Endothelial cell of umbilical vein (primary cell): ENCODE measurements around the gene RGS10. TPM values are rescaled to one million over a fixed set of nuclear protein-coding genes. Genes with fewer than 3 reads are reported as not detected.

Experiments
- BruUV-seq: library from RNA; stranded (reverse); fragments of 400-500 nt; replicated peaks from 2 replicates; lab custom pipeline; 2021; lab: Mats Ljungman, UMichigan
- CTCF ChIA-PET: fragments of 300-600, 350-600 bp; sonication (Branson Sonifier 250); formaldehyde crosslinking; loops from one replicate; lab custom pipeline; 2021; ENCODE audit warnings: antibody characterized with exemption, inconsistent platforms; lab: Charles Lee
- POLR2A ChIA-PET: fragments of 300-600, 350-600 bp; sonication (Branson Sonifier 250); formaldehyde crosslinking; loops from one replicate; lab custom pipeline; 2021; ENCODE audit warnings: antibody characterized with exemption, inconsistent platforms; lab: Charles Lee
- DNase-seq: peaks from one replicate; pipeline ENCODE4 v3.0.0-alpha.2; 2011; ENCODE audit warnings: low read depth, low spot score
- FAIRE-seq: peaks from 2 replicates; lab custom pipeline; 2011; peaks lifted over from hg19 to GRCh38; lab: Jason Lieb, UNC
- H2AFZ ChIP-seq: 2 replicates; pipeline ENCODE4 v1.6.0; 2012; ENCODE audit warnings: low read depth, low read length, control low read depth, inconsistent platforms
- H3K27ac ChIP-seq: 2 replicates; pipeline ENCODE4 v1.5.1; 2011; ENCODE audit warnings: low read depth, mild to moderate bottlenecking, control low read depth, low read length, moderate library complexity; ENCODE audit not compliant: insufficient read depth
- H3K27me3 ChIP-seq, 2 experiments: 2 replicates each; pipeline versions ENCODE4 v1.6.0 to v1.6.1; 2011; ENCODE audit warnings: low read length in 2 of 2, mixed read lengths in 1 of 2; ENCODE audit not compliant: control insufficient read depth in 2 of 2, insufficient read depth in 2 of 2
- H3K36me3 ChIP-seq, 2 experiments: 2 replicates in 1 of 2; 3 replicates in 1 of 2; pipeline ENCODE4 v1.5.1; 2011; ENCODE audit warnings: low read length in 2 of 2, mild to moderate bottlenecking in 1 of 2, moderate library complexity in 1 of 2; ENCODE audit not compliant: control insufficient read depth in 2 of 2, insufficient read depth in 2 of 2; ENCODE audit errors: extremely low read depth in 1 of 2
- H3K4me1 ChIP-seq: 3 replicates; pipeline ENCODE4 v1.5.1; 2011; ENCODE audit warnings: mild to moderate bottlenecking, low read length; ENCODE audit not compliant: control insufficient read depth, insufficient read depth; ENCODE audit errors: extremely low read depth
- H3K4me2 ChIP-seq: 2 replicates; pipeline ENCODE4 v1.6.1; 2011; ENCODE audit warnings: low read length, control low read depth, mixed read lengths; ENCODE audit not compliant: insufficient read depth
- H3K4me3 ChIP-seq, 3 experiments: fragments of 200-600 bp in 1 of 3; sonication (generic), shearing (Covaris generic) in 1 of 3; replicated peaks in 1 of 3; 2 replicates each; pipeline ENCODE4 v1.5.1; 2011 to 2016; ENCODE audit warnings: control low read depth in 3 of 3, low read length in 3 of 3, mild to moderate bottlenecking in 2 of 3, inconsistent platforms in 1 of 3, low read depth in 1 of 3, moderate library complexity in 1 of 3; ENCODE audit not compliant: insufficient read depth in 1 of 3
- H3K79me2 ChIP-seq: 2 replicates; pipeline ENCODE4 v1.6.0; 2012; ENCODE audit warnings: low read length, inconsistent platforms; ENCODE audit not compliant: control insufficient read depth, insufficient read depth
- H3K9ac ChIP-seq: replicated peaks from 2 replicates; pipeline ENCODE3; 2011; ENCODE audit warnings: low read length, control low read depth; ENCODE audit not compliant: insufficient read depth; ENCODE audit errors: extremely low read depth
- H3K9me1 ChIP-seq: replicated peaks from 3 replicates; pipeline ENCODE4 v1.6.0; 2011; ENCODE audit warnings: mild to moderate bottlenecking, low read length; ENCODE audit not compliant: control insufficient read depth, insufficient read depth; ENCODE audit errors: extremely low read depth
- H3K9me3 ChIP-seq: replicated peaks from 2 replicates; pipeline ENCODE4 v1.5.1; 2012; ENCODE audit warnings: low read length, inconsistent platforms; ENCODE audit not compliant: control insufficient read depth, insufficient read depth
- H4K20me1 ChIP-seq: replicated peaks from 2 replicates; pipeline ENCODE3; 2011; ENCODE audit warnings: mild to moderate bottlenecking, low read length; ENCODE audit not compliant: control insufficient read depth, insufficient read depth; ENCODE audit errors: extremely low read depth
- CTCF ChIP-seq, 2 donors: IDR thresholded peaks; 1 replicate in 1 of 2; 2 replicates in 1 of 2; pipeline ENCODE4 v1.5.1; 2011; ENCODE audit warnings: low read length in 2 of 2, mild to moderate bottlenecking in 2 of 2, moderate library complexity in 2 of 2, control low read depth in 1 of 2, inconsistent platforms in 1 of 2, low read depth in 1 of 2; ENCODE audit not compliant: insufficient read depth in 1 of 2; ENCODE audit errors: extremely low read depth in 1 of 2
- EZH2 ChIP-seq: IDR thresholded peaks from 2 replicates; pipeline ENCODE4 v1.6.1; 2012; ENCODE audit warnings: borderline replicate concordance, low read depth, mild to moderate bottlenecking, moderate library complexity, low read length, inconsistent platforms; ENCODE audit not compliant: severe bottlenecking
- FOS ChIP-seq: IDR thresholded peaks from 2 replicates; pipeline ENCODE4 v1.6.1; 2011; ENCODE audit warnings: mild to moderate bottlenecking, low read length, moderate library complexity, borderline replicate concordance; ENCODE audit not compliant: insufficient read depth
- GATA2 ChIP-seq: IDR thresholded peaks from 2 replicates; pipeline ENCODE4 v1.7.0; 2011; ENCODE audit warnings: low read depth, mild to moderate bottlenecking, moderate library complexity, mixed read lengths, low read length; ENCODE audit not compliant: insufficient read length, insufficient read depth
- JUN ChIP-seq: IDR thresholded peaks from 2 replicates; pipeline ENCODE4 v1.6.1; 2011; ENCODE audit warnings: borderline replicate concordance, low read depth; ENCODE audit not compliant: insufficient read length, insufficient read depth
- MAX ChIP-seq: IDR thresholded peaks from 2 replicates; pipeline ENCODE4 v1.6.1; 2011; ENCODE audit not compliant: insufficient read depth, insufficient read length
- MYC ChIP-seq: IDR thresholded peaks from one replicate; pipeline ENCODE4 v1.6.1; 2011; ENCODE audit warnings: mild to moderate bottlenecking, low read depth, low read length
- POLR2AphosphoS5 ChIP-seq: IDR thresholded peaks from 2 replicates; pipeline ENCODE4 v1.6.1; 2012; ENCODE audit warnings: low read depth, mild to moderate bottlenecking, control low read depth, low read length, moderate library complexity; ENCODE audit not compliant: insufficient read depth
- dilution Hi-C: fragments of 300-500 bp; cut with MboI; formaldehyde crosslinking; loops from one replicate; pipeline ENCODE4 v1.15.0; 2019; ENCODE audit warnings: low sequenced_read_pairs; ENCODE audit not compliant: extremely low pct_ligation_motif_present
- intact Hi-C: fragments of 100-400 bp; cut with micrococcal nuclease; formaldehyde crosslinking; loops from one replicate; pipeline ENCODE4 v1.10.0; 2022
- polyA plus RNA-seq, 4 experiments: library from polyadenylated mRNA; depleted of rRNA in 3 of 4; stranded (reverse) in 3 of 4; unstranded in 1 of 4; fragments of >200 nt; gene quantifications; 2 replicates each; pipeline versions ENCODE4 v1.2.1 to v1.2.3, GENCODE V29; 2011 to 2012; ENCODE audit warnings: missing spikeins in 1 of 4
- total RNA-seq: library from RNA; stranded (reverse); gene quantifications from 2 replicates; pipeline ENCODE4 v1.2.3, GENCODE V29; 2021

RGS10 gene
- total and polyA plus RNA-seq, 2 donors (not counting 3 experiments of a cell fraction or from before 2014, with no cell fraction given) = 7.8 to 22.4 TPM

DNA sequence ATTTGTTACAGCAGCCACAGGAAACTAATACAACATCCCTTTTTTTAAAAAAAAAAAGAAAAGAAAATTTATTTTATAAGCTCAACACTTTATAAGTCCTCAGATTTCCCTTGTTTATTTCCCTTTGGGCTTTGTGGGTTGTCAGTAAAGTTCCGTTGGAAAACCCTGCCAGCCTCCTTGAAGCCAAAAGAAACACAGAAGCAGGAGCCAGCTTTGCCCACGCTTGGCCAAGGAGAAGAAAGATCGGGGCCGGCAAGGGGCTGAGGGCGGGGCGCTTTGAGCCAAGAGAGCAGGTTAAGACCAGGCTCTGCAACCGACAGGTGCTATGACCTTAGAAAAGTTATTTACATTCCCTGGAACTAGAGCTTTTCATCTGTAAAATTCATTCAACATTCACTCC is 72.7 kb downstream of the RGS10 start:
- ChIA-PET POLR2A (no interaction called here), CTCF (interaction anchor here (0.5 to 1.8 kb wide), 7 partner anchors 10 to 425 kb away, joined by 3 to 7 read pairs (median 5); partner anchors contain the start of gene TIAL1)
- intact Hi-C loops (no loop called here), dilution Hi-C loops (no loop called here)
- H3K9me1 ChIP-seq = no peaks in the 10 kb centered on the region
- H3K9me3 ChIP-seq = no peaks in the 10 kb centered on the region
- H3K79me2 ChIP-seq = no peaks in the 10 kb centered on the region
- H3K27me3 ChIP-seq = peaks cover 8 to 16% of the 10 kb centered on the region in 2 experiments
- BruUV-seq = no TSS peak
- TF ChIP-seq MYC = no peak
- no peak overlapping the region for H2AFZ ChIP-seq
- no peak overlapping the region for H3K4me3 ChIP-seq
- peak; percentile 11 for DNase-seq
- no peak overlapping the region for H3K4me2 ChIP-seq
- H3K36me3 ChIP-seq = no peaks in the 10 kb centered on the region
- no peaks in the 10 kb centered on the region for H3K4me1 ChIP-seq
- no peaks in the 10 kb centered on the region for H4K20me1 ChIP-seq
- FAIRE-seq = no peak
- H3K27ac ChIP-seq = no peak overlapping the region
- H3K9ac ChIP-seq = no peak overlapping the region

DNA sequence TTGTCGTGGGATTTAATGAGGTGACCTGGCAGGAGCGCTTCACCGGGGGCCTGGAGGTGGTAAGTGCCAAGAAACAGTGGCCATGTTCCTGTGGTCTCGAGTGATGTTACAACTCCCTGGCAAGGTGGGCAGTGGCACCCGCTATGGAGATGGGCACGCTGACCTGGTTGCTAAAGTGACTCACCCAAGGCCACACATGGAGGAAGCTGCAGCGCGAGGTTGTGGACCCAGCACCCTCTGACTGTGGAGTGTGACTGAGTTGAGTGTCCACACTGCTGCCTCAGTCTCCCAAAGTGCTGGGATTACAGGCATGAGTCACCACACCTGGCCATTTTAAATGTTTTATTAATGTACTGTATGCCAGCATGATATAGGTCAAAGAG is 73.2 kb downstream of the RGS10 start:
- Histone ChIP-seq H3K9me3 (no peaks in the 10 kb centered on the region), H3K4me1 (no peaks in the 10 kb centered on the region), H3K27ac (no peak overlapping the region), H4K20me1 (no peaks in the 10 kb centered on the region), H3K9me1 (no peaks in the 10 kb centered on the region), H2AFZ (no peak overlapping the region), H3K9ac (no peak overlapping the region), H3K36me3 (no peaks in the 10 kb centered on the region), H3K79me2 (no peaks in the 10 kb centered on the region), H3K4me3 (no peak overlapping the region), H3K27me3 (peaks cover 8 to 16% of the 10 kb centered on the region in 2 experiments), H3K4me2 (no peak overlapping the region)
- DNase-seq (no peak), FAIRE-seq (no peak)
- CTCF ChIA-PET = interaction anchor here (1.1 to 1.8 kb wide), 4 partner anchors 20 to 270 kb away, joined by 3 to 5 read pairs (median 4); partner anchors contain the start of gene TIAL1
- POLR2A ChIA-PET = no interaction called here
- TF ChIP-seq JUN (no peak), EZH2 (no peak), CTCF (IDR thresholded peaks at IDR 0.05; ENCODE audit: extremely low read depth in 1 of 2, insufficient read depth in 1 of 2, low read depth in 1 of 2, low read length in 2 of 2) (no peak), MYC (no peak), FOS (no peak), GATA2 (no peak), POLR2AphosphoS5 (no peak), MAX (no peak)
- intact Hi-C loops (no loop called here), dilution Hi-C loops (no loop called here)
- no TSS peak for BruUV-seq
